Liver (tissue), 9 donors: ENCODE measurements around the gene GPX4. TPM values are rescaled to one million over a fixed set of nuclear protein-coding genes. Genes with fewer than 3 reads are reported as not detected.

Source experiments
- DNase-seq: peaks from one replicate; pipeline ENCODE4 v3.0.0-alpha.2; 2017; ENCODE audit warnings: low spot score
- H3K27ac ChIP-seq, 2 donors: one replicate each; pipeline ENCODE4 v1.7.0; 2013; ENCODE audit warnings: inconsistent platforms in 2 of 2, low read length in 2 of 2, control low read depth in 1 of 2, low read depth in 1 of 2, mild to moderate bottlenecking in 1 of 2
- H3K27me3 ChIP-seq, 4 donors: one replicate each; pipeline versions ENCODE4 v1.6.1 to v1.7.0; 2013; ENCODE audit warnings: low read length in 3 of 4, inconsistent platforms in 1 of 4, mild to moderate bottlenecking in 1 of 4, moderate library complexity in 1 of 4; ENCODE audit not compliant: control insufficient read depth in 4 of 4, insufficient read depth in 4 of 4
- H3K36me3 ChIP-seq, 4 donors: one replicate each; pipeline versions ENCODE4 v1.6.1 to v1.7.0; 2013; ENCODE audit warnings: low read length in 3 of 4, mild to moderate bottlenecking in 3 of 4, low read depth in 1 of 4, moderate library complexity in 1 of 4; ENCODE audit not compliant: control insufficient read depth in 4 of 4, insufficient read depth in 3 of 4
- H3K4me1 ChIP-seq, 4 donors: one replicate each; pipeline versions ENCODE4 v1.6.1 to v1.7.0; 2013; ENCODE audit warnings: low read length in 3 of 4, mild to moderate bottlenecking in 3 of 4, moderate library complexity in 1 of 4; ENCODE audit not compliant: control insufficient read depth in 4 of 4, insufficient read depth in 4 of 4
- H3K4me3 ChIP-seq, 3 donors: one replicate each; pipeline versions ENCODE4 v1.6.1 to v1.7.0; 2013; ENCODE audit warnings: low read length in 3 of 3, control low read depth in 1 of 3, low read depth in 1 of 3, mild to moderate bottlenecking in 1 of 3
- H3K9ac ChIP-seq, 2 donors: one replicate each; pipeline ENCODE4 v1.7.0; 2013; ENCODE audit warnings: low read length in 2 of 2, mild to moderate bottlenecking in 2 of 2, moderate library complexity in 2 of 2, control low read depth in 1 of 2, low read depth in 1 of 2
- H3K9me3 ChIP-seq, 4 donors: one replicate each; pipeline versions ENCODE4 v1.6.1 to v1.7.0; 2013; ENCODE audit warnings: low read length in 3 of 4; ENCODE audit not compliant: control insufficient read depth in 4 of 4
- ATF3 ChIP-seq: IDR thresholded peaks from 2 replicates; pipeline ENCODE4 v1.6.1; 2016; ENCODE audit warnings: antibody characterized with exemption
- CTCF ChIP-seq: fragments of 150-350 bp; IDR thresholded peaks from 2 replicates; pipeline ENCODE4 v1.5.1; 2017; ENCODE audit warnings: improper control_type of control experiment, low read depth, low read length; ENCODE audit not compliant: missing input control
- EGR1 ChIP-seq, 2 donors: IDR thresholded peaks; 2 replicates each; pipeline ENCODE4 v1.6.1; 2016 to 2018; ENCODE audit warnings: antibody characterized with exemption in 2 of 2, low read depth in 2 of 2
- FOXA1 ChIP-seq: IDR thresholded peaks from 2 replicates; pipeline ENCODE4 v1.6.1; 2016; ENCODE audit warnings: antibody characterized with exemption
- FOXA2 ChIP-seq: IDR thresholded peaks from 2 replicates; pipeline ENCODE4 v1.6.1; 2016; ENCODE audit warnings: antibody characterized with exemption
- GABPA ChIP-seq, 2 donors: IDR thresholded peaks in 1 of 2; conservative IDR thresholded peaks in 1 of 2; 2 replicates each; pipeline ENCODE4 v1.6.1; 2016; ENCODE audit warnings: antibody characterized with exemption in 2 of 2, mild to moderate bottlenecking in 1 of 2, moderate library complexity in 1 of 2
- HNF4A ChIP-seq, 2 donors: conservative IDR thresholded peaks; 2 replicates each; pipeline ENCODE4 v1.6.1; 2016; ENCODE audit warnings: antibody characterized with exemption in 2 of 2, mild to moderate bottlenecking in 2 of 2
- JUND ChIP-seq, 2 donors: IDR thresholded peaks; 2 replicates each; pipeline ENCODE4 v1.6.1; 2016; ENCODE audit warnings: antibody characterized with exemption in 2 of 2
- MAX ChIP-seq: IDR thresholded peaks from 2 replicates; pipeline ENCODE4 v1.6.1; 2016; ENCODE audit warnings: antibody characterized with exemption
- NR2F2 ChIP-seq: IDR thresholded peaks from 2 replicates; pipeline ENCODE4 v1.6.1; 2016; ENCODE audit warnings: antibody characterized with exemption
- REST ChIP-seq: IDR thresholded peaks from 2 replicates; pipeline ENCODE4 v1.6.1; 2016; ENCODE audit warnings: antibody characterized with exemption, mild to moderate bottlenecking
- RXRA ChIP-seq, 2 donors: IDR thresholded peaks; 2 replicates each; pipeline ENCODE4 v1.6.1; 2017 to 2018; ENCODE audit warnings: antibody characterized with exemption in 2 of 2, mild to moderate bottlenecking in 1 of 2
- SP1 ChIP-seq: IDR thresholded peaks from 2 replicates; pipeline ENCODE4 v1.6.1; 2018; ENCODE audit warnings: antibody characterized with exemption, mild to moderate bottlenecking
- TAF1 ChIP-seq: conservative IDR thresholded peaks from 2 replicates; pipeline ENCODE4 v1.6.1; 2016; ENCODE audit warnings: antibody characterized with exemption, mild to moderate bottlenecking
- YY1 ChIP-seq: IDR thresholded peaks from 2 replicates; pipeline ENCODE4 v1.6.1; 2016; ENCODE audit warnings: antibody characterized with exemption, mild to moderate bottlenecking
- ZBTB33 ChIP-seq: IDR thresholded peaks from 2 replicates; pipeline ENCODE4 v1.6.1; 2016; ENCODE audit warnings: antibody characterized with exemption
- WGBS: extraction: QIAGEN DNeasy Blood & Tissue Kit; methylation state at CpG from one replicate; pipeline ENCODE4 v1.1.7; 2013; 5-methylcytosine and 5-hydroxymethylcytosine counted together
- polyA plus RNA-seq, 2 donors: library from polyadenylated mRNA; stranded (reverse) in 1 of 2; unstranded in 1 of 2; fragments of 200-250 nt in 1 of 2; fragments of >200 nt in 1 of 2; fragmentation: Nextera tagmentation in 1 of 2; extraction: Ambion mirVana in 1 of 2; gene quantifications; one replicate each; pipeline versions ENCODE4 v1.2.1 to v1.2.3, GENCODE V29; 2013 to 2015
- total RNA-seq, 2 donors: library from RNA; depleted of rRNA; stranded (reverse); fragments of >200 nt; gene quantifications; one replicate each; pipeline ENCODE4 v1.2.3, GENCODE V29; 2014
- donor health status: healthy.
- donor health status: healthy.
- donor health status: healthy.
- donor health status: healthy.
- donor health status: healthy.

GPX4 gene
- total and polyA plus RNA-seq, 4 donors: 122 to 558 (median 298) TPM

- DNase-seq: no peak
- Histone ChIP-seq H3K27me3 (no peaks in the 10 kb centered on the region), H3K9me3 (no peaks in the 10 kb centered on the region), H3K36me3 (peaks cover 4 to 17% (median 13%) of the 10 kb centered on the region in 4 donors), H3K4me1 (peaks cover 11 to 49% (median 34%) of the 10 kb centered on the region in 4 donors), H3K27ac (peak overlapping the region; percentile 24 to 73), H3K4me3 (peak overlapping the region; percentile 69 to 95 (median 89)), H3K9ac (peak overlapping the region; percentile 40 to 73)
- 16% methylated on average over 32 of the region's 32 CpGs for WGBS
- peak; percentile 48 to 70 for TF ChIP-seq RXRA (IDR thresholded peaks at IDR 0.05)
- no peak for TF ChIP-seq TAF1
- TF ChIP-seq MAX: no peak
- peak in 1 of 2 donors; percentile 46 for TF ChIP-seq HNF4A (conservative IDR thresholded peaks at IDR 0.05)
- peak in 1 of 2 donors; percentile 69 for TF ChIP-seq GABPA (IDR thresholded peaks at IDR 0.05 in 1 of 2, conservative IDR thresholded peaks at IDR 0.05 in 1 of 2)
- TF ChIP-seq NR2F2: peak; percentile 45
- TF ChIP-seq JUND (IDR thresholded peaks at IDR 0.05): no peak
- TF ChIP-seq FOXA1: no peak
- no peak for TF ChIP-seq CTCF
Measured at GRCh38 chr19:1093811-1094553, 9.8 kb upstream of the GPX4 start.

GRCh38 chr19:1094655-1094977 lies 9.2 kb upstream of the GPX4 start:
- WGBS: under 1% methylated on average over 19 of the region's 19 CpGs
- no peaks in the 10 kb centered on the region for H3K9me3 ChIP-seq
- H3K9ac ChIP-seq: peak overlapping the region; percentile 40 to 73
- DNase-seq: no peak
- peak overlapping the region; percentile 24 to 73 for H3K27ac ChIP-seq
- H3K36me3 ChIP-seq: peaks cover 4 to 12% (median 8%) of the 10 kb centered on the region in 4 donors
- H3K4me1 ChIP-seq: peaks cover 14 to 48% (median 37%) of the 10 kb centered on the region in 4 donors
- H3K4me3 ChIP-seq: peak overlapping the region; percentile 69 to 95 (median 89)
- TF ChIP-seq ZBTB33 (no peak), FOXA2 (no peak), CTCF (no peak), ATF3 (no peak), RXRA (IDR thresholded peaks at IDR 0.05) (no peak), MAX (no peak), FOXA1 (no peak), YY1 (no peak), SP1 (no peak), HNF4A (conservative IDR thresholded peaks at IDR 0.05) (no peak), NR2F2 (no peak), GABPA (IDR thresholded peaks at IDR 0.05 in 1 of 2, conservative IDR thresholded peaks at IDR 0.05 in 1 of 2) (no peak), REST (no peak), EGR1 (IDR thresholded peaks at IDR 0.05; ENCODE audit: low read depth in 2 of 2) (no peak), JUND (IDR thresholded peaks at IDR 0.05) (no peak), TAF1 (no peak)
- no peaks in the 10 kb centered on the region for H3K27me3 ChIP-seq
